Measurements from ENCODE around the gene IL17RC. TPM values are rescaled to one million over a fixed set of nuclear protein-coding genes. Genes with fewer than 3 reads are reported as not detected.

The IL17RC gene
- total RNA-seq, 1 experiment from 2014 or later, result 45.0 TPM

DNA sequence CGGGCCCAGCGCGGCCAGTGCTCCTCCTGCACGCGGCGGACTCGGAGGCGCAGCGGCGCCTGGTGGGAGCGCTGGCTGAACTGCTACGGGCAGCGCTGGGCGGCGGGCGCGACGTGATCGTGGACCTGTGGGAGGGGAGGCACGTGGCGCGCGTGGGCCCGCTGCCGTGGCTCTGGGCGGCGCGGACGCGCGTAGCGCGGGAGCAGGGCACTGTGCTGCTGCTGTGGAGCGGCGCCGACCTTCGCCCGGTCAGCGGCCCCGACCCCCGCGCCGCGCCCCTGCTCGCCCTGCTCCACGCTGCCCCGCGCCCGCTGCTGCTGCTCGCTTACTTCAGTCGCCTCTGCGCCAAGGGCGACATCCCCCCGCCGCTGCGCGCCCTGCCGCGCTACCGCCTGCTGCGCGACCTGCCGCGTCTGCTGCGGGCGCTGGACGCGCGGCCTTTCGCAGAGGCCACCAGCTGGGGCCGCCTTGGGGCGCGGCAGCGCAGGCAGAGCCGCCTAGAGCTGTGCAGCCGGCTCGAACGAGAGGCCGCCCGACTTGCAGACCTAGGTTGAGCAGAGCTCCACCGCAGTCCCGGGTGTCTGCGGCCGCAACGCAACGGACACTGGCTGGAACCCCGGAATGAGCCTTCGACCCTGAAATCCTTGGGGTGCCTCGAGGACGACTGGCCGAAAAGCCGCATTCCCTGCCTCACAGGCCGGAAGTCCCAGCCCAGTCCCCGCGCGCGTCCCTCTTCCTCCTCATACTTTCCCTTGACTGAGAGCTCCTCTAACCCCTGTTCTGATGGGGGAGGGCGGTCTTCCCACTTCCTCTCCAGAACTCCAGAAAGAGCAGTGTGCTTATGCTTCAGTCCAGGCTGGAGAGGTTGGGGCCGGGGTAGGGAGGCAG, 1.4 kb upstream of the IL17RC start:
- Histone ChIP-seq H3K79me2 (ENCODE audit: low read depth) (no peaks in the 10 kb centered on the region), H3K4me2 (no peak overlapping the region), H3K27ac (no peak overlapping the region), H3K27me3 (ENCODE audit: insufficient read depth, low read depth) (no peaks in the 10 kb centered on the region), H3F3A (ENCODE audit: insufficient read depth, low read depth) (peaks cover 25% of the 10 kb centered on the region), H4K20me1 (ENCODE audit: insufficient read depth) (no peaks in the 10 kb centered on the region), H2AFZ (no peak overlapping the region), H3K9me3 (ENCODE audit: insufficient read depth, low read depth) (no peaks in the 10 kb centered on the region), H3K9me2 (ENCODE audit: insufficient read depth) (no peaks in the 10 kb centered on the region), H3K4me3 (no peak overlapping the region), H3K4me1 (replicated peaks; ENCODE audit: insufficient read depth) (peaks cover 55% of the 10 kb centered on the region), H3K36me3 (ENCODE audit: low read depth) (no peaks in the 10 kb centered on the region)
- POLR2A ChIA-PET (ENCODE audit: unreplicated experiment), result interaction anchor here (0.5 kb wide), 1 partner anchor 32 kb away, joined by 9 read pairs; no protein-coding TSS in a partner anchor
- no peak for DNase-seq
- intact Hi-C loops (cut with micrococcal nuclease; ENCODE audit: unreplicated experiment), result no loop called here
- TF ChIP-seq CTCF (conservative IDR thresholded peaks at IDR 0.05), result no peak
- TF ChIP-seq EZH2 (IDR thresholded peaks at IDR 0.05; ENCODE audit: low read depth), result no peak
- BruUV-seq (replicated peaks), result no TSS peak
- CTCF ChIA-PET, result interaction anchor here (0.6 kb wide), 1 partner anchor 16 kb away, joined by 9 read pairs; no protein-coding TSS in a partner anchor

DNA sequence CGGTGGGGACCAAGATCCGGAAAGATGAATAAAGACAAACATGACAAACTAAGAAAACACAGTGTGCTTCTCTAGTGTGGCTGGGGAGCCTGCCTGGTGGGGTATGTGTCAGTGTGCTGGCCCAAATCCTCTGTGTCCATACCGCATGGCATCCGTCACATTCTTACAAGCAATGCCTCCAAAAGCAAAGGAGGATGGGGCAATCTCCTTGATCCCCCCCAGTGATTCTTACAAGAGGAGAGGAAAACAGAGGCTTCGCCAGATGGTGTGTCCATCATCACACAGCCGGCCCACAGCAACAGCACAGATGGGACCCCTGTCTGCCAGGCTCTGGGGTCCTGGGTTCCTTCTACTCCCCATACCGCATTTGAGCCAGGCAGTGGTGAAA, 558 bp upstream of the IL17RC start:
- no peaks in the 10 kb centered on the region for H4K20me1 ChIP-seq (ENCODE audit: insufficient read depth)
- H3K79me2 ChIP-seq (ENCODE audit: low read depth), result no peaks in the 10 kb centered on the region
- ChIA-PET CTCF (interaction anchor here (0.6 to 1.0 kb wide), 2 partner anchors 16 to 45 kb away, joined by 3 to 9 read pairs; no protein-coding TSS in a partner anchor), POLR2A (ENCODE audit: unreplicated experiment) (interaction anchor here (0.6 to 1.0 kb wide), 3 partner anchors 17 to 77 kb away, joined by 3 to 5 read pairs (median 4); partner anchors contain the start of genes CRELD1 and JAGN1)
- peaks cover 23% of the 10 kb centered on the region for H3F3A ChIP-seq (ENCODE audit: insufficient read depth, low read depth)
- peak overlapping the region; percentile 95 for H3K4me2 ChIP-seq
- H3K27me3 ChIP-seq (ENCODE audit: insufficient read depth, low read depth), result no peaks in the 10 kb centered on the region
- BruUV-seq (replicated peaks), result TSS peak; percentile 98
- no peak overlapping the region for H2AFZ ChIP-seq
- no peaks in the 10 kb centered on the region for H3K9me3 ChIP-seq (ENCODE audit: insufficient read depth, low read depth)
- DNase-seq, result no peak
- H3K4me1 ChIP-seq (replicated peaks; ENCODE audit: insufficient read depth), result peaks cover 48% of the 10 kb centered on the region
- H3K36me3 ChIP-seq (ENCODE audit: low read depth), result no peaks in the 10 kb centered on the region
- H3K27ac ChIP-seq, result no peak overlapping the region
- TF ChIP-seq CTCF (conservative IDR thresholded peaks at IDR 0.05), result no peak
- no peaks in the 10 kb centered on the region for H3K9me2 ChIP-seq (ENCODE audit: insufficient read depth)
- intact Hi-C loops (cut with micrococcal nuclease; ENCODE audit: unreplicated experiment), result no loop called here
- peak overlapping the region; percentile 70; the same call in 1 of the 2 replicates for H3K4me3 ChIP-seq

GRCh38 chr3:9917820-9918219, 922 bp downstream of the IL17RC start:
- Histone ChIP-seq H3K79me2 (ENCODE audit: low read depth) (no peaks in the 10 kb centered on the region), H3K27ac (no peak overlapping the region), H3K9me3 (ENCODE audit: insufficient read depth, low read depth) (no peaks in the 10 kb centered on the region), H3K36me3 (ENCODE audit: low read depth) (no peaks in the 10 kb centered on the region), H2AFZ (no peak overlapping the region), H3K4me2 (peak overlapping the region; percentile 95), H4K20me1 (ENCODE audit: insufficient read depth) (no peaks in the 10 kb centered on the region), H3K4me1 (replicated peaks; ENCODE audit: insufficient read depth) (peaks cover 33% of the 10 kb centered on the region), H3K9me2 (ENCODE audit: insufficient read depth) (no peaks in the 10 kb centered on the region), H3K27me3 (ENCODE audit: insufficient read depth, low read depth) (no peaks in the 10 kb centered on the region), H3K4me3 (peak overlapping the region; percentile 70; the same call in 1 of the 2 replicates), H3F3A (ENCODE audit: insufficient read depth, low read depth) (peaks cover 8% of the 10 kb centered on the region)
- no TSS peak for BruUV-seq (replicated peaks)
- CTCF ChIA-PET, result no interaction called here
- no peak for DNase-seq
- TF ChIP-seq CTCF (conservative IDR thresholded peaks at IDR 0.05), result no peak
- no peak for TF ChIP-seq EZH2 (IDR thresholded peaks at IDR 0.05; ENCODE audit: low read depth)
- intact Hi-C loops (cut with micrococcal nuclease; ENCODE audit: unreplicated experiment), result loop anchor here (1.0 kb wide), 1 partner anchor 15 kb away; the partner anchor contains the start of gene CRELD1
- POLR2A ChIA-PET (ENCODE audit: unreplicated experiment), result no interaction called here

Measured in PC-9 (cell line).